ENCODE data around the gene TSPAN3. TPM values are rescaled to one million over a fixed set of nuclear protein-coding genes. Genes with fewer than 3 reads are reported as not detected.

The TSPAN3 gene
- total and polyA plus RNA-seq, 4 experiments from 2014 or later, result 13.3 to 35.9 (median 25.0) TPM

GRCh38 chr15:77030048-77030927 lies 40.6 kb downstream of the TSPAN3 start:
- POLR2A ChIA-PET (ENCODE audit: partially characterized antibody), result interaction anchor here (2.0 kb wide), 1 partner anchor 17 kb away, joined by 8 read pairs; no protein-coding TSS in a partner anchor

GRCh38 chr15:77029166-77030047 lies 41.5 kb downstream of the TSPAN3 start:
- no peaks in the 10 kb centered on the region for H3K9me3 ChIP-seq (ENCODE audit: control insufficient read depth in 1 of 2, low read length in 2 of 2)
- no peaks in the 10 kb centered on the region for H3K4me1 ChIP-seq (ENCODE audit: insufficient read depth, low read length)
- intact Hi-C loops (cut with micrococcal nuclease), result no loop called here
- peak in 1 of 5 donors; percentile 35 for DNase-seq
- no peak overlapping the region for H3K4me3 ChIP-seq (ENCODE audit: low read length in 2 of 2)
- Mint-ChIP-seq H3K27me3 (no peaks in the 10 kb centered on the region), H3K36me3 (peaks cover 4 to 38% of the 10 kb centered on the region in 2 donors), H3K4me3 (no peak overlapping the region), H3K4me1 (peaks cover 0 to 4% (median under 1%) of the 10 kb centered on the region in 4 donors), H3K27ac (peak overlapping the region in 3 of 7 donors; percentile 38 to 85 (median 70)), H3K9me3 (peaks cover 0 to 2% (median 0%) of the 10 kb centered on the region in 8 donors)
- peaks cover 57% of the 10 kb centered on the region for H3K36me3 ChIP-seq (ENCODE audit: insufficient read depth, low read length)
- ChIA-PET POLR2A (ENCODE audit: partially characterized antibody) (interaction anchor here (2.0 kb wide), 1 partner anchor 16 kb away, joined by 8 read pairs; no protein-coding TSS in a partner anchor), CTCF (ENCODE audit: partially characterized antibody) (interaction anchor here (1.0 to 1.3 kb wide), 2 partner anchors 34 to 468 kb away, joined by 3 to 4 read pairs; partner anchors contain the start of gene PSTPIP1)
- no peaks in the 10 kb centered on the region for H3K27me3 ChIP-seq (ENCODE audit: insufficient read depth, low read length)
- H3K27ac ChIP-seq (ENCODE audit: low read depth, low read length), result no peak overlapping the region

More at GRCh38 chr15:77030048-77030927, 40.6 kb downstream of the TSPAN3 start:
- Histone ChIP-seq H3K27ac (ENCODE audit: low read depth, low read length) (no peak overlapping the region), H3K4me1 (ENCODE audit: insufficient read depth, low read length) (no peaks in the 10 kb centered on the region), H3K36me3 (ENCODE audit: insufficient read depth, low read length) (peaks cover 59% of the 10 kb centered on the region), H3K27me3 (ENCODE audit: insufficient read depth, low read length) (no peaks in the 10 kb centered on the region), H3K9me3 (ENCODE audit: control insufficient read depth in 1 of 2, low read length in 2 of 2) (no peaks in the 10 kb centered on the region), H3K4me3 (ENCODE audit: low read length in 2 of 2) (no peak overlapping the region)
- no peaks in the 10 kb centered on the region for H3K27me3 Mint-ChIP-seq
- intact Hi-C loops (cut with micrococcal nuclease), result no loop called here
- peaks cover 4 to 44% of the 10 kb centered on the region in 2 donors for H3K36me3 Mint-ChIP-seq
- no peak overlapping the region for H3K4me3 Mint-ChIP-seq
- peaks cover 0 to 4% (median 0%) of the 10 kb centered on the region in 4 donors for H3K4me1 Mint-ChIP-seq
- H3K27ac Mint-ChIP-seq, result peak overlapping the region in 3 of 7 donors; percentile 32 to 52 (median 35)
- no peak for DNase-seq
- peaks cover 0 to 2% (median 0%) of the 10 kb centered on the region in 8 donors for H3K9me3 Mint-ChIP-seq
- CTCF ChIA-PET (ENCODE audit: partially characterized antibody), result interaction anchor here (1.0 to 2.3 kb wide), 4 partner anchors 35 to 467 kb away, joined by 3 to 17 read pairs (median 4); partner anchors contain the start of gene PSTPIP1

DNA sequence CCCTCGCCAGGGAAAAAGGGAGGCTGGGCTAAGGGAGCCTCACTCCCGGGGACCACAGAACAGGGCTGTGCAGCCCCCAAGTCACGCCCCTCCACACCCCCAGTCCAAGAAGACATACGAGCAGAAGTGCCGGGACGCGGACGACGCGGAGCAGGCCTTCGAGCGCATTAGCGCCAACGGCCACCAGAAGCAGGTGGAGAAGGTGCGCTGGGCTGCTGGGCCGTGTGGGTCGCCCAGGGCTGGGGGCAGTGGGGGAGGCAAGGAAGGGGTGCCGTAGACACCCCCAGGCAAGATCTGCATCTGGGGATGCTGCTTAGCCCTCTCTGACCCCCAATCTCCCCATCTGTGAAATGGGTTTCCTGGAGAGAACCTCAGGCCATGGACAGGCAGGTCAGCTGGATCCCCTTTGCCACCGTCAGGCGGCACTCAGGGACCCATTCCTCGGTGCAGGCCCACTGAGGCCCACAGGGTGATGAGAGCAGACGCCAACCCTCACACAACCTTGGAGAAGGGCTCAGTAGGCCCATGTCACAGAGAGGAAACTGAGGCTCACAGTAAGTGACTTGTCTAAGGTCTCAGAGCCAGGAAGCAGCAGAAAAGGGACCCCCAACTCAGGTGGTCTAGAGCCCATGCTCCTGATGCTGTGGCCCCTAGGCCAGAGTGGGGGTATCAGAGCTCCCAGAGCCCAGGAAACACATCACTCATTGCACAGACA lies 42.3 kb downstream of the TSPAN3 start:
- Mint-ChIP-seq H3K4me1 (peaks cover 2 to 11% (median 6%) of the 10 kb centered on the region in 4 donors), H3K4me3 (no peak overlapping the region)

DNA sequence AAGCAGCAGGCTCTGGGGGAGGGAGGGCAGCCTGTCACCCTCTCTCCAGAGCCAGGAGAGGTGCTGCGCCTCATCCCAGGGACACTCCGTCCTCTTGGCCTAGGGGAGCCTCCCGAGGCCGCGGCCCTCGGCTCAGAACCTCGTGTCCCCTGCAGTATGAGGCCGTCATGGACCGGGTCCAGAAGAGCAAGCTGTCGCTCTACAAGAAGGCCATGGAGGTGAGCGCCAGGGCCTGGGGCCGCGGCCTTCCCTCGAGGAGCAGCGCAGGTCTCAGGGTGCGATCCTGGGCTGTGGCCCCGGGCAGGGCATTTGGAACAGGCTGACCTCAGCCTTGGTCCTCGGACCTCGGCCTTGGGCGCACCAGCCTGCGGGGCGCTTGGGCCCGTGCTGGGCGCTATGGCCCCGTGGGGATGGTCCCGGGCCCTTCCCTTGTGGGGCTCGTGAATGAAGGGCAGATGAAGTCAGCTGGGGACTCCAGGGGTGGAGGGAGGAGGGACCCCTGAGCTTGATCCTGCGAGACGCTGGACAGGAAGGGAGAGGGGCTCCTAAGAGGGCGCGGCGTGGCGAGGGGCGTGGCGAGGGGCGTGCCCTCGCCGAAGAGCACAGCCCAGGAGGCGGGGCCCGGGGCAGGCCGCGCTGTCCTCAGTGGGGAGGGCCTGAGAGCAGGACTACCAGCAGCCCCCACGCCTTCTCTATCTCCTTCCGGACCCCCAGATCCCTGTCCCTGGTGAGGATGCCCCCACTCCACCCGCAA lies 43.0 kb downstream of the TSPAN3 start:
- peaks cover 67% of the 10 kb centered on the region for H3K36me3 ChIP-seq (ENCODE audit: insufficient read depth, low read length)
- H3K4me3 ChIP-seq (ENCODE audit: low read length in 2 of 2), result no peak overlapping the region
- no peaks in the 10 kb centered on the region for H3K27me3 ChIP-seq (ENCODE audit: insufficient read depth, low read length)
- H3K27me3 Mint-ChIP-seq, result no peaks in the 10 kb centered on the region
- H3K27ac Mint-ChIP-seq, result peak overlapping the region in 1 of 7 donors; percentile 85
- no peak overlapping the region for H3K4me3 Mint-ChIP-seq
- ChIA-PET CTCF (ENCODE audit: partially characterized antibody) (interaction anchor here (0.9 kb wide), 1 partner anchor 20 kb away, joined by 3 read pairs; no protein-coding TSS in a partner anchor), POLR2A (ENCODE audit: partially characterized antibody) (no interaction called here)
- intact Hi-C loops (cut with micrococcal nuclease), result no loop called here
- H3K36me3 Mint-ChIP-seq, result peaks cover 9 to 44% of the 10 kb centered on the region in 2 donors
- peaks cover 8 to 19% (median 13%) of the 10 kb centered on the region in 4 donors for H3K4me1 Mint-ChIP-seq
- no peak for DNase-seq
- no peaks in the 10 kb centered on the region for H3K9me3 ChIP-seq (ENCODE audit: control insufficient read depth in 1 of 2, low read length in 2 of 2)
- peaks cover 14% of the 10 kb centered on the region for H3K4me1 ChIP-seq (ENCODE audit: insufficient read depth, low read length)
- H3K27ac ChIP-seq (ENCODE audit: low read depth, low read length), result no peak overlapping the region
- peaks cover 0 to 2% (median 0%) of the 10 kb centered on the region in 8 donors for H3K9me3 Mint-ChIP-seq

More for the DNA sequence above, 42.3 kb downstream of the TSPAN3 start:
- Mint-ChIP-seq H3K9me3 (peaks cover 0 to 2% (median 0%) of the 10 kb centered on the region in 8 donors), H3K27me3 (no peaks in the 10 kb centered on the region), H3K27ac (peak overlapping the region in 5 of 7 donors; percentile 38 to 85 (median 51)), H3K36me3 (peaks cover 6 to 37% of the 10 kb centered on the region in 2 donors)
- no peak for DNase-seq
- intact Hi-C loops (cut with micrococcal nuclease), result no loop called here
- no peak overlapping the region for H3K4me3 ChIP-seq (ENCODE audit: low read length in 2 of 2)
- ChIA-PET CTCF (ENCODE audit: partially characterized antibody) (interaction anchor here (1.3 kb wide), 1 partner anchor 468 kb away, joined by 4 read pairs; no protein-coding TSS in a partner anchor), POLR2A (ENCODE audit: partially characterized antibody) (no interaction called here)
- peaks cover 7% of the 10 kb centered on the region for H3K4me1 ChIP-seq (ENCODE audit: insufficient read depth, low read length)
- H3K27me3 ChIP-seq (ENCODE audit: insufficient read depth, low read length), result no peaks in the 10 kb centered on the region
- H3K27ac ChIP-seq (ENCODE audit: low read depth, low read length), result no peak overlapping the region
- H3K9me3 ChIP-seq (ENCODE audit: control insufficient read depth in 1 of 2, low read length in 2 of 2), result no peaks in the 10 kb centered on the region
- peaks cover 60% of the 10 kb centered on the region for H3K36me3 ChIP-seq (ENCODE audit: insufficient read depth, low read length)

DNA sequence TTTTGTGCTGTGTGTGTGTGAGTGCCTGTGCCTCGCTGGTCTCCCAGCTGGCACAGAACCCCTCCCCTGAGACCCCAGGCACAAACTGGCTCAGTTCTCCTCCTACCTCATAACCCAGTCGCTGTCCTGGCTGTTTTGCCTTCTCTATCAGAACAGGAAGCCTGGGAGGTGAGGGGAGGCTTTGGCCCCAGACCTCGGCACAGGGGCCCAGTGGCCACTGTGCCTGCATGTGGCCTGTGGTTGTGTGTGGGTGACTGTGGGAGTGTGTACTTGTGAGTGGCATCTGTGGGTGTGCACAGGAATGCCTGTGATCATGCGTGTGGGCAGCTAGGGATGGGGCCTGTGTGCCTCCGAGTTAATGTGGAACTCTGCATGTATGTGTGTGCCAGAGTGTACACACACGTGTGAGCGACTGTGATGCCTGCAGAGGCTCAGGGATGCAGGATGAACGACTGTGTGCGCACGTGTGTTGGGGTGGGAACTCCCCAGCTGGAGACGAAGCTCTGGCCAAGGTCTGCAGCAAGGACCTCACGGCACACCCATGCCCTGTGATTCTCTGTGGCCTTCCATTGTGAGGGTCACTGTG lies 43.7 kb downstream of the TSPAN3 start:
- Mint-ChIP-seq H3K27me3 (no peaks in the 10 kb centered on the region), H3K27ac (peak overlapping the region in 6 of 7 donors; percentile 42 to 77 (median 60)), H3K4me1 (peaks cover 12 to 25% (median 19%) of the 10 kb centered on the region in 4 donors), H3K36me3 (peaks cover 9 to 45% of the 10 kb centered on the region in 2 donors), H3K9me3 (peaks cover 0 to 2% (median 0%) of the 10 kb centered on the region in 8 donors), H3K4me3 (no peak overlapping the region)
- Histone ChIP-seq H3K9me3 (ENCODE audit: control insufficient read depth in 1 of 2, low read length in 2 of 2) (no peaks in the 10 kb centered on the region), H3K36me3 (ENCODE audit: insufficient read depth, low read length) (peaks cover 70% of the 10 kb centered on the region), H3K4me1 (ENCODE audit: insufficient read depth, low read length) (peaks cover 21% of the 10 kb centered on the region), H3K4me3 (ENCODE audit: low read length in 2 of 2) (no peak overlapping the region), H3K27me3 (ENCODE audit: insufficient read depth, low read length) (no peaks in the 10 kb centered on the region), H3K27ac (ENCODE audit: low read depth, low read length) (no peak overlapping the region)
- intact Hi-C loops (cut with micrococcal nuclease), result no loop called here
- ChIA-PET POLR2A (ENCODE audit: partially characterized antibody) (interaction anchor here (1.2 kb wide), 1 partner anchor 14 kb away, joined by 6 read pairs; no protein-coding TSS in a partner anchor), CTCF (ENCODE audit: partially characterized antibody) (interaction anchor here (0.8 to 0.9 kb wide), 2 partner anchors 20 to 54 kb away, joined by 3 to 5 read pairs; no protein-coding TSS in a partner anchor)
- DNase-seq, result no peak

Data from CD4-positive, alpha-beta memory T cell (primary cell).